Caco-2 (cell line): ENCODE measurements around the gene PXN. TPM values are rescaled to one million over a fixed set of nuclear protein-coding genes. Genes with fewer than 3 reads are reported as not detected.
"Not testable (repeated sequence)": the region's sequence is repeated elsewhere in the genome, so short reads cannot be mapped to it uniquely, and the experiment has no call there.

Experiments
- BruUV-seq: library from RNA; stranded (reverse); fragments of 400-500 nt; replicated peaks from 2 replicates; lab custom pipeline; 2021; lab: Mats Ljungman, UMichigan
- CTCF ChIA-PET: fragments of 300-600 bp; sonication (Branson Sonifier 250); formaldehyde crosslinking; loops from one replicate; lab custom pipeline; 2022; ENCODE audit warnings: antibody characterized with exemption; lab: Charles Lee
- POLR2A ChIA-PET: fragments of 300-600 bp; sonication (Branson Sonifier 250); formaldehyde crosslinking; loops from one replicate; lab custom pipeline; 2022; ENCODE audit warnings: antibody characterized with exemption; lab: Charles Lee
- DNase-seq, 2 experiments: peaks; one replicate each; pipeline versions ENCODE4 v3.0.0 to v3.0.0-alpha.2; 2020 to 2022
- H3K27me3 ChIP-seq: replicated peaks from 2 replicates; pipeline ENCODE4 v1.6.0; 2011; ENCODE audit warnings: low read length; ENCODE audit not compliant: control insufficient read depth, insufficient read depth
- H3K36me3 ChIP-seq: 2 replicates; pipeline ENCODE4 v1.5.1; 2011; ENCODE audit warnings: low read length; ENCODE audit not compliant: control insufficient read depth, insufficient read depth
- H3K4me1 ChIP-seq: fragments of 250-450 bp; sonication (Bioruptor Pico); 2 replicates; pipeline ENCODE4 v1.5.1; 2020; ENCODE audit warnings: mild to moderate bottlenecking
- H3K4me3 ChIP-seq: 2 replicates; pipeline ENCODE4 v1.5.1; 2011; ENCODE audit warnings: low read depth, mild to moderate bottlenecking, control low read depth, low read length
- H3K9me3 ChIP-seq: fragments of 250-450 bp; sonication (Bioruptor Pico); 2 replicates; pipeline ENCODE4 v1.5.1; 2020; ENCODE audit warnings: mild to moderate bottlenecking, moderate library complexity
- H3K27ac Mint-ChIP-seq: one replicate; pipeline ENCODE4 v1.8.0; 2022; ENCODE audit warnings: mixed read lengths; ENCODE audit not compliant: unreplicated experiment
- H3K27me3 Mint-ChIP-seq: one replicate; pipeline ENCODE4 v1.8.0; 2022; ENCODE audit warnings: mixed read lengths; ENCODE audit not compliant: insufficient read depth, unreplicated experiment
- H3K36me3 Mint-ChIP-seq: one replicate; pipeline ENCODE4 v1.8.0; 2022; ENCODE audit warnings: mild to moderate bottlenecking, mixed read lengths; ENCODE audit not compliant: insufficient read depth, unreplicated experiment
- H3K4me1 Mint-ChIP-seq: one replicate; pipeline ENCODE4 v1.8.0; 2022; ENCODE audit warnings: low read depth, mixed read lengths; ENCODE audit not compliant: unreplicated experiment
- H3K4me3 Mint-ChIP-seq: one replicate; pipeline ENCODE4 v1.8.0; 2022; ENCODE audit warnings: mild to moderate bottlenecking, moderate library complexity, mixed read lengths; ENCODE audit not compliant: unreplicated experiment
- H3K9me3 Mint-ChIP-seq: one replicate; pipeline ENCODE4 v1.8.0; 2022; ENCODE audit warnings: mixed read lengths; ENCODE audit not compliant: unreplicated experiment
- CTCF ChIP-seq, 2 experiments: fragments of 200-600 bp in 1 of 2; IDR thresholded peaks; 1 replicate in 1 of 2; 2 replicates in 1 of 2; pipeline versions ENCODE4 v1.5.1 to v1.8.0; 2011 to 2022; ENCODE audit warnings: antibody characterized with exemption in 1 of 2, control low read depth in 1 of 2, inconsistent platforms in 1 of 2, low read depth in 1 of 2, low read length in 1 of 2, mild to moderate bottlenecking in 1 of 2, moderate library complexity in 1 of 2; ENCODE audit not compliant: insufficient read depth in 1 of 2, severe bottlenecking in 1 of 2, unreplicated experiment in 1 of 2
- intact Hi-C: fragments of 100-400 bp; cut with micrococcal nuclease; formaldehyde crosslinking; loops from one replicate; pipeline ENCODE4 v1.10.0; 2022; ENCODE audit not compliant: unreplicated experiment
- total RNA-seq: library from RNA; stranded (reverse); gene quantifications from 2 replicates; pipeline ENCODE4 v1.2.3, GENCODE V29; 2022

Gene PXN
- total RNA-seq, 1 experiment from 2014 or later, result 150 TPM

- CTCF ChIA-PET, result interaction anchor here (1.4 kb wide), 1 partner anchor 17 kb away, joined by 3 read pairs; no protein-coding TSS in a partner anchor
- no TSS peak for BruUV-seq
- no peak overlapping the region for H3K27ac Mint-ChIP-seq
- H3K9me3 Mint-ChIP-seq, result no peaks in the 10 kb centered on the region
- Histone ChIP-seq H3K4me3 (no peak overlapping the region), H3K4me1 (peaks cover 41% of the 10 kb centered on the region), H3K36me3 (peaks cover 1% of the 10 kb centered on the region), H3K27me3 (no peaks in the 10 kb centered on the region), H3K9me3 (no peaks in the 10 kb centered on the region)
- no peaks in the 10 kb centered on the region for H3K27me3 Mint-ChIP-seq
- no peak for DNase-seq
- intact Hi-C loops, result no loop called here
- no peak overlapping the region for H3K4me3 Mint-ChIP-seq
- TF ChIP-seq CTCF (IDR thresholded peaks at IDR 0.05; ENCODE audit: insufficient read depth in 1 of 2, low read depth in 1 of 2, low read length in 1 of 2, severe bottlenecking in 1 of 2, unreplicated experiment in 1 of 2), result no peak
- POLR2A ChIA-PET, result no interaction called here
- peaks cover 41% of the 10 kb centered on the region for H3K36me3 Mint-ChIP-seq
- peaks cover 50% of the 10 kb centered on the region for H3K4me1 Mint-ChIP-seq
Measured at GRCh38 chr12:120252071-120252906, 13.2 kb downstream of the PXN start.

GRCh38 chr12:120251364-120252070 is 14.0 kb downstream of the PXN start:
- H3K4me3 Mint-ChIP-seq, H3K36me3 ChIP-seq, H3K27me3 Mint-ChIP-seq, POLR2A ChIA-PET, H3K9me3 ChIP-seq, BruUV-seq, H3K27ac Mint-ChIP-seq, H3K4me3 ChIP-seq, intact Hi-C loops, DNase-seq, H3K27me3 ChIP-seq, H3K9me3 Mint-ChIP-seq: not testable (repeated sequence)
- Mint-ChIP-seq H3K36me3 (peaks cover 36% of the 10 kb centered on the region), H3K4me1 (peaks cover 46% of the 10 kb centered on the region)
- CTCF ChIA-PET, result interaction anchor here (0.9 kb wide), 1 partner anchor 23 kb away, joined by 3 read pairs; no protein-coding TSS in a partner anchor
- peaks cover 44% of the 10 kb centered on the region for H3K4me1 ChIP-seq

GRCh38 chr12:120249875-120250795 is 15.4 kb downstream of the PXN start:
- intact Hi-C loops, result loop anchor here (2.0 kb wide), 1 partner anchor 21 kb away; no protein-coding TSS in a partner anchor
- Histone ChIP-seq H3K27me3 (no peaks in the 10 kb centered on the region), H3K4me3 (no peak overlapping the region), H3K4me1 (peaks cover 45% of the 10 kb centered on the region), H3K36me3 (peaks cover 1% of the 10 kb centered on the region), H3K9me3 (no peaks in the 10 kb centered on the region)
- no peak for DNase-seq
- TF ChIP-seq CTCF (IDR thresholded peaks at IDR 0.05; ENCODE audit: insufficient read depth in 1 of 2, low read depth in 1 of 2, low read length in 1 of 2, severe bottlenecking in 1 of 2, unreplicated experiment in 1 of 2), result no peak
- Mint-ChIP-seq H3K4me3 (no peak overlapping the region), H3K27me3 (no peaks in the 10 kb centered on the region), H3K27ac (no peak overlapping the region), H3K9me3 (no peaks in the 10 kb centered on the region), H3K36me3 (peaks cover 33% of the 10 kb centered on the region), H3K4me1 (peaks cover 40% of the 10 kb centered on the region)
- POLR2A ChIA-PET, result no interaction called here
- CTCF ChIA-PET, result interaction anchor here (0.9 to 2.0 kb wide), 5 partner anchors 15 to 22 kb away, joined by 3 to 8 read pairs (median 3); partner anchors contain the start of gene PXN
- BruUV-seq, result no TSS peak
